HepG2 (cell line): Measurements from ENCODE around the gene TOR2A. TPM values are rescaled to one million over a fixed set of nuclear protein-coding genes. Genes with fewer than 3 reads are reported as not detected.

Experiments used
- ATAC-seq: fragments of 200-7000 bp; cut with Tn5 transposase; 3 replicates; pipeline ENCODE4 v1.9.1; 2020; ENCODE audit warnings: mild to moderate bottlenecking, moderate library complexity
- BruUV-seq: library from RNA; stranded (reverse); fragments of 400-500 nt; replicated peaks from 2 replicates; lab custom pipeline; 2021; lab: Mats Ljungman, UMichigan
- CTCF ChIA-PET: fragments of 300-600 bp; formaldehyde crosslinking; extraction: SDS; loops from one replicate; lab custom pipeline; 2021; ENCODE audit warnings: low total read pairs, inconsistent platforms, low intra/inter-chr PET ratio; lab: Yijun Ruan, JAX
- POLR2A ChIA-PET: fragments of 350-600 bp; sonication (Branson Sonifier 250); formaldehyde crosslinking; loops from one replicate; lab custom pipeline; 2020; ENCODE audit warnings: antibody characterized with exemption, inconsistent platforms; lab: Yijun Ruan, JAX
- DNase-seq: peaks from one replicate; pipeline ENCODE4 v3.0.0-alpha.2; 2015; ENCODE audit warnings: low spot score
- FAIRE-seq: peaks from 3 replicates; lab custom pipeline; 2011; peaks lifted over from hg19 to GRCh38; lab: Jason Lieb, UNC
- H2AFZ ChIP-seq: one replicate; pipeline ENCODE4 v1.6.1; 2011; ENCODE audit warnings: low read length, inconsistent platforms
- H3K27ac ChIP-seq: fragments of 300-600 bp; 3 replicates; pipeline ENCODE4 v1.8.0; 2011; ENCODE audit warnings: mixed run types, mild to moderate bottlenecking, mixed read lengths, low read length, inconsistent platforms; ENCODE audit not compliant: insufficient read depth; ENCODE audit errors: extremely low read length
- H3K27me3 ChIP-seq, 2 experiments: fragments of 200-600 bp in 1 of 2; 2 replicates in 1 of 2; 3 replicates in 1 of 2; pipeline versions ENCODE4 v1.6.0 to v1.8.0; 2011; ENCODE audit warnings: low read length in 2 of 2, mild to moderate bottlenecking in 2 of 2, moderate library complexity in 2 of 2, inconsistent platforms in 1 of 2; ENCODE audit not compliant: insufficient read depth in 2 of 2, control insufficient read depth in 1 of 2
- H3K36me3 ChIP-seq, 2 experiments: fragments of 200-600 bp in 1 of 2; replicated peaks in 1 of 2; 2 replicates in 1 of 2; 3 replicates in 1 of 2; pipeline versions ENCODE4 v1.5.1 to v1.8.0; 2011; ENCODE audit warnings: low read length in 2 of 2, inconsistent platforms in 1 of 2; ENCODE audit not compliant: insufficient read depth in 2 of 2, control insufficient read depth in 1 of 2
- H3K4me1 ChIP-seq: 2 replicates; pipeline ENCODE4 v1.5.1; 2012; ENCODE audit warnings: low read length, inconsistent platforms; ENCODE audit not compliant: insufficient read depth
- H3K4me2 ChIP-seq: 2 replicates; pipeline ENCODE4 v1.6.0; 2011; ENCODE audit warnings: low read depth, low read length, inconsistent platforms
- H3K4me3 ChIP-seq, 3 experiments: fragments of 200-600 bp in 1 of 3; sonication (generic), shearing (Covaris generic) in 1 of 3; replicated peaks in 1 of 3; 2 replicates each; pipeline ENCODE4 v1.5.1; 2011 to 2016; ENCODE audit warnings: low read length in 3 of 3, inconsistent platforms in 2 of 3, low read depth in 2 of 3, mild to moderate bottlenecking in 2 of 3, control low read depth in 1 of 3, mixed read lengths in 1 of 3; ENCODE audit not compliant: insufficient read depth in 1 of 3
- H3K79me2 ChIP-seq: one replicate; pipeline ENCODE4 v1.6.1; 2011; ENCODE audit warnings: low read length, inconsistent platforms; ENCODE audit not compliant: insufficient read depth
- H3K9ac ChIP-seq: 2 replicates; pipeline ENCODE4 v1.6.0; 2011; ENCODE audit warnings: mild to moderate bottlenecking, low read depth, low read length, inconsistent platforms; ENCODE audit not compliant: insufficient read depth
- H3K9me3 ChIP-seq: 2 replicates; pipeline ENCODE4 v1.5.1; 2012; ENCODE audit warnings: mild to moderate bottlenecking, low read length
- H4K20me1 ChIP-seq: 2 replicates; pipeline ENCODE4 v1.6.0; 2011; ENCODE audit warnings: inconsistent platforms, mild to moderate bottlenecking, low read length, moderate library complexity; ENCODE audit not compliant: insufficient read depth
- DMTF1 ChIP-seq: sonication (generic); formaldehyde crosslinking; IDR thresholded peaks from 2 replicates; pipeline ENCODE4 v1.4.0; 2020; ENCODE audit warnings: mild to moderate bottlenecking, missing genetic modification reagents
- POLR2A ChIP-seq, 2 experiments: IDR thresholded peaks; 2 replicates each; pipeline ENCODE4 v1.6.1; 2011; ENCODE audit warnings: low read depth in 2 of 2, low read length in 2 of 2, mild to moderate bottlenecking in 1 of 2, moderate library complexity in 1 of 2; ENCODE audit not compliant: insufficient read depth in 1 of 2
- SKIL ChIP-seq: sonication (generic); formaldehyde crosslinking; IDR thresholded peaks from 2 replicates; pipeline ENCODE4 v1.8.0; 2022; ENCODE audit warnings: missing genetic modification reagents, mild to moderate bottlenecking, moderate library complexity, borderline replicate concordance
- SOX13 ChIP-seq, 3 experiments: fragments of 450-650 bp in 1 of 3; sonication (generic) in 1 of 3; formaldehyde crosslinking in 1 of 3; IDR thresholded peaks in 2 of 3; conservative IDR thresholded peaks in 1 of 3; 2 replicates each; pipeline versions ENCODE4 v1.5.0 to v1.6.1; 2016 to 2020; ENCODE audit warnings: antibody characterized with exemption in 1 of 3, mild to moderate bottlenecking in 1 of 3, missing compliant biosample characterization in 1 of 3, missing genetic modification reagents in 1 of 3, moderate library complexity in 1 of 3
- ZNF296 ChIP-seq: sonication (generic); formaldehyde crosslinking; conservative IDR thresholded peaks from 2 replicates; pipeline ENCODE4 v1.5.0; 2020; ENCODE audit warnings: mild to moderate bottlenecking, missing genetic modification reagents
- ZNF362 ChIP-seq: sonication (generic); formaldehyde crosslinking; IDR thresholded peaks from 2 replicates; pipeline ENCODE4 v1.4.0; 2020; ENCODE audit warnings: missing genetic modification reagents, mild to moderate bottlenecking, borderline replicate concordance
- ZNF44 ChIP-seq: sonication (generic); formaldehyde crosslinking; IDR thresholded peaks from 2 replicates; pipeline ENCODE4 v1.5.1; 2020; ENCODE audit warnings: mild to moderate bottlenecking, missing genetic modification reagents
- ZNF646 ChIP-seq: sonication (generic); formaldehyde crosslinking; IDR thresholded peaks from 2 replicates; pipeline ENCODE4 v1.9.0; 2021; ENCODE audit warnings: mild to moderate bottlenecking, missing genetic modification reagents
- ZNF761 ChIP-seq: sonication (generic); formaldehyde crosslinking; conservative IDR thresholded peaks from 2 replicates; pipeline ENCODE4 v1.4.0; 2020; ENCODE audit warnings: mild to moderate bottlenecking, missing genetic modification reagents
- ZNF772 ChIP-seq: sonication (generic); formaldehyde crosslinking; IDR thresholded peaks from 2 replicates; pipeline ENCODE4 v1.5.0; 2020; ENCODE audit warnings: mild to moderate bottlenecking, missing genetic modification reagents
- WGBS: methylation state at CpG from one replicate; pipeline ENCODE4 v1.1.6; 2017; ENCODE audit warnings: low lambda C conversion rate; 5-methylcytosine and 5-hydroxymethylcytosine counted together
- in situ Hi-C: cut with HindIII; loops from 2 replicates; pipeline ENCODE4 v1.10.0; 2017; ENCODE audit warnings: low pct_unique_long_range_greater_than_20kb; ENCODE audit not compliant: extremely low pct_ligation_motif_present
- intact Hi-C: fragments of 100-400 bp; cut with micrococcal nuclease; formaldehyde crosslinking; loops from one replicate; pipeline ENCODE4 v1.10.0; 2022; ENCODE audit not compliant: unreplicated experiment
- polyA plus RNA-seq, 8 experiments: library from polyadenylated mRNA; depleted of rRNA in 3 of 8; stranded (reverse) in 7 of 8; unstranded in 1 of 8; fragments of >200 nt; fragmentation: Illumina TruSeq in 4 of 8; extraction: Trizol in 4 of 8; gene quantifications; 2 replicates each; pipeline versions ENCODE4 v1.2.1 to v1.2.3, GENCODE V29; 2011 to 2016; ENCODE audit warnings: low read depth in 4 of 8, missing spikeins in 1 of 8, mixed read lengths in 1 of 8; ENCODE audit not compliant: insufficient read depth in 1 of 8
- total RNA-seq, 5 experiments: library from RNA; depleted of rRNA; stranded (reverse); fragments of >200 nt; fragmentation: Illumina TruSeq; extraction: Trizol; gene quantifications; 2 replicates each; pipeline ENCODE4 v1.2.3, GENCODE V29; 2016; ENCODE audit warnings: low read depth in 1 of 5

Gene TOR2A
- total and polyA plus RNA-seq, 2 of the 13 experiments (the other 11 are each of a cell fraction or from before 2014, with no cell fraction given): 3.5 to 7.2 TPM

- Histone ChIP-seq H3K4me2 (no peak overlapping the region), H3K4me3 (no peak overlapping the region), H3K27ac (no peak overlapping the region), H2AFZ (no peak overlapping the region), H3K36me3 (no peaks in the 10 kb centered on the region), H3K27me3 (no peaks in the 10 kb centered on the region), H3K79me2 (no peaks in the 10 kb centered on the region), H4K20me1 (no peaks in the 10 kb centered on the region), H3K9me3 (no peaks in the 10 kb centered on the region), H3K4me1 (peaks cover 4% of the 10 kb centered on the region), H3K9ac (no peak overlapping the region)
- in situ Hi-C loops: no loop called here
- DNase-seq: no peak
- no peak for ATAC-seq
- FAIRE-seq: no peak
- WGBS: 70% methylated on average over 20 of the region's 20 CpGs
- ChIA-PET CTCF (no interaction called here), POLR2A (no interaction called here)
- intact Hi-C loops: no loop called here
- BruUV-seq: no TSS peak
- TF ChIP-seq ZNF44 (CRISPR knock-in tag) (no peak), SKIL (CRISPR knock-in tag) (no peak), SOX13 (IDR thresholded peaks at IDR 0.05) (no peak), SOX13 (CRISPR knock-in tag; conservative IDR thresholded peaks at IDR 0.05 in 1 of 2, IDR thresholded peaks at IDR 0.05 in 1 of 2) (no peak), ZNF761 (no peak), POLR2A (IDR thresholded peaks at IDR 0.05; ENCODE audit: insufficient read depth in 1 of 2, low read depth in 2 of 2, low read length in 2 of 2) (no peak), ZNF296 (CRISPR knock-in tag) (no peak), ZNF646 (CRISPR knock-in tag) (no peak), DMTF1 (CRISPR knock-in tag) (no peak), ZNF362 (no peak), ZNF772 (CRISPR knock-in tag) (no peak)
Measured at GRCh38 chr9:127692071-127692470, 43.0 kb downstream of the TOR2A start.
